ENCODE measurements around the gene FAM240B.

GRCh38 chr9:38744484-38744883, 24.6 kb upstream of the FAM240B start:
- no peak for TF ChIP-seq CTCF (IDR thresholded peaks at IDR 0.05)
- no peak for TF ChIP-seq EP300 (IDR thresholded peaks at IDR 0.05)
- no peak for TF ChIP-seq POLR2A (IDR thresholded peaks at IDR 0.05)
